Measurements from ENCODE around the gene ITGA6. TPM values are rescaled to one million over a fixed set of nuclear protein-coding genes. Genes with fewer than 3 reads are reported as not detected.

ITGA6 gene
- total and polyA plus RNA-seq, 2 donors from 2014 or later = 32.8 to 89.1 TPM

DNA sequence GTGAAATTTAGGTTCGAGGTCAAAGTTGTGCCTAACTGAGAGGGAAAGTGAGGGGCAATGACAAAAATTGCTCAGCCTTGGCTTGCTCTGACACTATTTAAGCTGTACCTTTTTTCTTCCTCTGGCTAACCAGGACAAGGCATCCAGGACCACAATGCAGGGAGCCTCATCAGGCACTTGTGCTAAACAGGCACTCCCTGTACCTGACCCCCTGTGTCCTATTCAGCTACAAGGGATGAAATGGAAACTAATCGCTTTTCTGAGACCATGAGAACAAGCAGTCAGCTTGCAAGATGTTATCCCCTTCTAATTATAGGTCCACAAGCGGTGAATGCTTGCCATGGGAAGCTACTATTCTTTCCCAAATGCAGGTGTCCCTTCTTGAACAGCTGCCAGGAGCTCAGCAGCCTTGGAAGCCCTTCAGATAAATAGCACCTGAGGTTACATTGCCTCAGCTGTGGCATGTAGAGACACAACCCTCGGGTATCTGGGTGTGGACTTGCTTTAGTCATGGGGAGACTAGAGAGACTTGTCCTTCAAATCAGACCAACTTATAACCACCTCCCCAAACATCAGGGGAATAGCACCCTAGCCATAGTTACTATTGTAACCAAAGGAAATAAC is 19.1 kb upstream of the ITGA6 start:
- TF ChIP-seq, protein P1, sequence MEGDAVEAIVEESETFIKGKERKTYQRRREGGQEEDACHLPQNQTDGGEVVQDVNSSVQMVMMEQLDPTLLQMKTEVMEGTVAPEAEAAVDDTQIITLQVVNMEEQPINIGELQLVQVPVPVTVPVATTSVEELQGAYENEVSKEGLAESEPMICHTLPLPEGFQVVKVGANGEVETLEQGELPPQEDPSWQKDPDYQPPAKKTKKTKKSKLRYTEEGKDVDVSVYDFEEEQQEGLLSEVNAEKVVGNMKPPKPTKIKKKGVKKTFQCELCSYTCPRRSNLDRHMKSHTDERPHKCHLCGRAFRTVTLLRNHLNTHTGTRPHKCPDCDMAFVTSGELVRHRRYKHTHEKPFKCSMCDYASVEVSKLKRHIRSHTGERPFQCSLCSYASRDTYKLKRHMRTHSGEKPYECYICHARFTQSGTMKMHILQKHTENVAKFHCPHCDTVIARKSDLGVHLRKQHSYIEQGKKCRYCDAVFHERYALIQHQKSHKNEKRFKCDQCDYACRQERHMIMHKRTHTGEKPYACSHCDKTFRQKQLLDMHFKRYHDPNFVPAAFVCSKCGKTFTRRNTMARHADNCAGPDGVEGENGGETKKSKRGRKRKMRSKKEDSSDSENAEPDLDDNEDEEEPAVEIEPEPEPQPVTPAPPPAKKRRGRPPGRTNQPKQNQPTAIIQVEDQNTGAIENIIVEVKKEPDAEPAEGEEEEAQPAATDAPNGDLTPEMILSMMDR (IDR thresholded peaks at IDR 0.05; ENCODE audit: borderline replicate concordance, extremely low read depth, insufficient read depth) = no peak
- FAIRE-seq (no peak), DNase-seq (no peak)
- no peaks in the 10 kb centered on the region for H3K36me3 ChIP-seq (ENCODE audit: control insufficient read depth in 2 of 3, insufficient read depth in 3 of 3, low read length in 3 of 3)
- no peak overlapping the region for H3K9ac ChIP-seq (ENCODE audit: low read length in 3 of 3)
- H3K9me3 ChIP-seq (ENCODE audit: control insufficient read depth in 2 of 3, insufficient read depth in 1 of 3, low read length in 3 of 3) = no peaks in the 10 kb centered on the region
- no peak overlapping the region for H3K4me3 ChIP-seq (ENCODE audit: low read length in 3 of 3)
- no peak overlapping the region for H3K27ac ChIP-seq (ENCODE audit: low read depth in 2 of 2, low read length in 2 of 2)
- peaks cover 0 to 32% (median 17%) of the 10 kb centered on the region in 3 donors for H3K4me1 ChIP-seq (ENCODE audit: control insufficient read depth in 2 of 3, insufficient read depth in 2 of 3, low read depth in 1 of 3, low read length in 3 of 3)
- no peaks in the 10 kb centered on the region for H3K27me3 ChIP-seq (ENCODE audit: control insufficient read depth, insufficient read depth, low read length)
- intact Hi-C loops (cut with DNase I) = no loop called here

DNA sequence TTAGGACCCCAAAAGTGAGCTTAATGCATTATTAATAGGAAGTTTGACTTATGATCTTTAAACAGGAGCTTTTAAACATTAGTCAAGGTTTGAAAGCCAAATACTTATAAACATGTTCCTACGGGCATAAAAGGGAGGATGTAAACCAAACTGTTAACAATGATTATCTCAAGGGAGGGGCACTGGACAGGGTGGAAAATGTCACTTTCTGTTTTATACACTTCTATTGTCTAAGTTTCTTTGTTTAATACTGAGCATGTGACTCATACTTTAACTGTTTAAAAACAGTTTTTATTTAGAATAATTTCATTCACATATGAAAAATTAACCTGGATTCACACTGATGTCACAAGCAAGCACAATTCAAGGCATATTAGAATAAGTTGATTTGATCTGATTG is 18.3 kb upstream of the ITGA6 start:
- H3K4me3 ChIP-seq (ENCODE audit: low read length in 3 of 3) = no peak overlapping the region
- FAIRE-seq (no peak), DNase-seq (no peak)
- peaks cover 0 to 24% (median 13%) of the 10 kb centered on the region in 3 donors for H3K4me1 ChIP-seq (ENCODE audit: control insufficient read depth in 2 of 3, insufficient read depth in 2 of 3, low read depth in 1 of 3, low read length in 3 of 3)
- no peaks in the 10 kb centered on the region for H3K9me3 ChIP-seq (ENCODE audit: control insufficient read depth in 2 of 3, insufficient read depth in 1 of 3, low read length in 3 of 3)
- H3K27me3 ChIP-seq (ENCODE audit: control insufficient read depth, insufficient read depth, low read length) = no peaks in the 10 kb centered on the region
- intact Hi-C loops (cut with DNase I) = no loop called here
- TF ChIP-seq, protein P1 (IDR thresholded peaks at IDR 0.05; ENCODE audit: borderline replicate concordance, extremely low read depth, insufficient read depth) = no peak
- no peaks in the 10 kb centered on the region for H3K36me3 ChIP-seq (ENCODE audit: control insufficient read depth in 2 of 3, insufficient read depth in 3 of 3, low read length in 3 of 3)
- no peak overlapping the region for H3K27ac ChIP-seq (ENCODE audit: low read depth in 2 of 2, low read length in 2 of 2)
- no peak overlapping the region for H3K9ac ChIP-seq (ENCODE audit: low read length in 3 of 3)

DNA sequence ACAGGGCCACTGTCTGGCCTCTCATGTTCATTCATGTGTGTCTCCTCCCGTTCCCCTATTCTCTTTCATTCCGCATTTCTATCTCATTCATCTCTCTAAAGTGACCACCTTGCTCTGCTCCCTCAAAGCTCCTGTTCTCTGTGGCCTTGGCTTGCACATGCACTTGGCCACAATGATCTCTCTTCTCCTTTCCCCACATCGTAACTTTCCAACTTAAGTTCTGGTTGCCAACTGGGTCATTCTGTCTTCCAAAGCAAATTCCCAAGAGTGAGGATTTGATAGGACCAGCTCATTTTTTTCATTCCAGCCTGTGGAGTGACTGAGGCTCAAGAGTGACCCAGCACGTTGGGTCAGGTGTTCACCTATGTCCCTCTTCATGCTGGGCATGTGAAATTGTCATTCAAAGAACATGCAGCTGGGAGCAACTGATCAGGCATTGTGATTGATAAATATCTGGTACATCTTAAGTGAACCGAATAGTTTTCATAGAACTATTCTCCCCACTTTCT is 14.3 kb upstream of the ITGA6 start:
- DNase-seq = no peak
- no peak for FAIRE-seq
- Histone ChIP-seq H3K36me3 (ENCODE audit: control insufficient read depth in 2 of 3, insufficient read depth in 3 of 3, low read length in 3 of 3) (no peaks in the 10 kb centered on the region), H3K27me3 (ENCODE audit: control insufficient read depth, insufficient read depth, low read length) (no peaks in the 10 kb centered on the region), H3K4me1 (ENCODE audit: control insufficient read depth in 2 of 3, insufficient read depth in 2 of 3, low read depth in 1 of 3, low read length in 3 of 3) (peaks cover 0 to 16% (median 12%) of the 10 kb centered on the region in 3 donors), H3K9ac (ENCODE audit: low read length in 3 of 3) (no peak overlapping the region), H3K4me3 (ENCODE audit: low read length in 3 of 3) (no peak overlapping the region), H3K27ac (ENCODE audit: low read depth in 2 of 2, low read length in 2 of 2) (no peak overlapping the region), H3K9me3 (ENCODE audit: control insufficient read depth in 2 of 3, insufficient read depth in 1 of 3, low read length in 3 of 3) (no peaks in the 10 kb centered on the region)
- TF ChIP-seq, protein P1 (IDR thresholded peaks at IDR 0.05; ENCODE audit: borderline replicate concordance, extremely low read depth, insufficient read depth) = no peak
- intact Hi-C loops (cut with DNase I) = no loop called here

Measured in kidney (tissue), 14 donors.